GM12878 (cell line): ENCODE results near the gene INKA1. TPM values are rescaled to one million over a fixed set of nuclear protein-coding genes. Genes with fewer than 3 reads are reported as not detected.

ENCODE experiments used
- ATAC-seq: fragments of 200-7000 bp; cut with Tn5 transposase; 3 replicates; pipeline ENCODE4 v1.9.1; 2020; ENCODE audit warnings: mild to moderate bottlenecking, moderate library complexity
- BruUV-seq: library from RNA; stranded (reverse); fragments of 400-500 nt; replicated peaks from 2 replicates; lab custom pipeline; 2021; lab: Mats Ljungman, UMichigan
- CTCF ChIA-PET: fragments of 300-600 bp; sonication (Branson Sonifier 250); formaldehyde crosslinking; extraction: SDS; loops from one replicate; lab custom pipeline; 2021; ENCODE audit warnings: inconsistent platforms; lab: Yijun Ruan, JAX
- POLR2A ChIA-PET: fragments of 350-600 bp; formaldehyde crosslinking; extraction: SDS; loops from one replicate; lab custom pipeline; 2021; ENCODE audit warnings: inconsistent platforms; lab: Charles Lee
- RAD21 ChIA-PET: fragments of 300-600 bp; sonication (Branson Sonifier 250); formaldehyde crosslinking; loops from one replicate; lab custom pipeline; 2023; ENCODE audit warnings: antibody characterized with exemption; ENCODE audit not compliant: unreplicated experiment; lab: Charles Lee
- SMC1A ChIA-PET: fragments of 300-600 bp; sonication (Branson Sonifier 250); formaldehyde crosslinking; loops from one replicate; lab custom pipeline; 2023; ENCODE audit not compliant: unreplicated experiment, uncharacterized antibody; lab: Charles Lee
- DNase-seq: peaks from one replicate; pipeline ENCODE4 v3.0.0-alpha.2; 2011; ENCODE audit warnings: low read depth, low spot score
- FAIRE-seq: peaks from 3 replicates; lab custom pipeline; 2011; peaks lifted over from hg19 to GRCh38; lab: Jason Lieb, UNC
- H2AFZ ChIP-seq: 2 replicates; pipeline ENCODE4 v1.6.0; 2011; ENCODE audit warnings: low read depth, low read length, control low read depth; ENCODE audit not compliant: control insufficient read depth
- H3K27ac ChIP-seq: 2 replicates; pipeline ENCODE4 v1.5.1; 2011; ENCODE audit warnings: control low read depth; ENCODE audit not compliant: control insufficient read depth, insufficient read depth
- H3K27me3 ChIP-seq, 2 experiments: replicated peaks in 1 of 2; 2 replicates each; pipeline versions ENCODE4 v1.6.0 to v1.6.1; 2011; ENCODE audit warnings: low read length in 1 of 2; ENCODE audit not compliant: control insufficient read depth in 2 of 2, insufficient read depth in 2 of 2
- H3K36me3 ChIP-seq, 2 experiments: 2 replicates each; pipeline ENCODE4 v1.5.1; 2011; ENCODE audit warnings: low read length in 1 of 2; ENCODE audit not compliant: control insufficient read depth in 2 of 2, insufficient read depth in 2 of 2
- H3K4me1 ChIP-seq: 2 replicates; pipeline ENCODE4 v1.6.1; 2011; ENCODE audit warnings: mild to moderate bottlenecking, low read length, moderate library complexity, mixed read lengths; ENCODE audit not compliant: control insufficient read depth, insufficient read depth
- H3K4me2 ChIP-seq: 2 replicates; pipeline ENCODE4 v1.6.0; 2011; ENCODE audit warnings: control low read depth; ENCODE audit not compliant: control insufficient read depth, insufficient read depth
- H3K4me3 ChIP-seq: fragments of 200-600 bp; sonication (generic); 2 replicates; pipeline ENCODE4 v1.5.1; 2016
- H3K79me2 ChIP-seq: 2 replicates; pipeline ENCODE4 v1.6.0; 2011; ENCODE audit warnings: low read length; ENCODE audit not compliant: control insufficient read depth, insufficient read depth
- H3K9ac ChIP-seq: 2 replicates; pipeline ENCODE4 v1.8.0; 2011; ENCODE audit warnings: low read length, control low read depth, mixed read lengths; ENCODE audit not compliant: control insufficient read depth, insufficient read depth
- H3K9me3 ChIP-seq: replicated peaks from 3 replicates; pipeline ENCODE4 v1.5.1; 2011; ENCODE audit warnings: mild to moderate bottlenecking, low read length; ENCODE audit not compliant: control insufficient read depth, insufficient read depth
- H4K20me1 ChIP-seq: 2 replicates; pipeline ENCODE4 v1.6.0; 2011; ENCODE audit not compliant: control insufficient read depth, insufficient read depth
- BMI1 ChIP-seq: fragments of 450-650 bp; IDR thresholded peaks from 2 replicates; pipeline ENCODE4 v1.6.1; 2016; ENCODE audit warnings: mild to moderate bottlenecking, moderate library complexity, borderline replicate concordance
- IRF4 ChIP-seq: IDR thresholded peaks from 2 replicates; pipeline ENCODE4 v1.6.1; 2011; ENCODE audit warnings: low read depth, low read length
- NR2F1 ChIP-seq: fragments of 450-650 bp; conservative IDR thresholded peaks from 2 replicates; pipeline ENCODE4 v1.6.1; 2017; ENCODE audit warnings: mild to moderate bottlenecking
- PBX3 ChIP-seq: IDR thresholded peaks from 2 replicates; pipeline ENCODE4 v1.6.1; 2011; ENCODE audit warnings: mild to moderate bottlenecking, low read depth, low read length, moderate library complexity; ENCODE audit not compliant: insufficient replicate concordance
- SREBF2 ChIP-seq: IDR thresholded peaks from 2 replicates; pipeline ENCODE4 v1.6.1; 2012; ENCODE audit warnings: mild to moderate bottlenecking, low read length
- TAF1 ChIP-seq: IDR thresholded peaks from 2 replicates; pipeline ENCODE4 v1.6.1; 2011; ENCODE audit warnings: mild to moderate bottlenecking, low read depth, low read length, borderline replicate concordance
- WGBS: methylation state at CpG from one replicate; pipeline ENCODE4 v1.1.6; 2016; ENCODE audit warnings: low lambda C conversion rate; ENCODE audit not compliant: insufficient replicate concordance, insufficient coverage; ENCODE audit errors: missing lambda C conversion rate; 5-methylcytosine and 5-hydroxymethylcytosine counted together
- in situ Hi-C: fragments of 300-500 bp; cut with MboI; formaldehyde crosslinking; loops from 9 replicates; pipeline ENCODE4 v1.14.3; 2018; ENCODE audit warnings: mixed read lengths
- intact Hi-C: fragments of 100-400 bp; cut with micrococcal nuclease; formaldehyde crosslinking; loops from one replicate; pipeline ENCODE4 v1.14.2; 2022; ENCODE audit not compliant: unreplicated experiment
- polyA plus RNA-seq, 11 experiments: library from polyadenylated mRNA; depleted of rRNA in 4 of 11; unstranded in 6 of 11; stranded (reverse) in 5 of 11; fragments of >200 nt; fragmentation: Nextera tagmentation in 4 of 11; fragmentation: Illumina TruSeq in 1 of 11; extraction: Ambion mirVana in 4 of 11; extraction: Trizol in 1 of 11; gene quantifications; 1 replicate in 1 of 11; 2 replicates in 10 of 11; pipeline versions ENCODE4 v1.2.1 to v1.2.3, GENCODE V29; 2011 to 2016; ENCODE audit warnings: inconsistent platforms in 2 of 11, missing spikeins in 2 of 11, low read depth in 1 of 11
- total RNA-seq, 4 experiments: library from RNA; depleted of rRNA in 3 of 4; stranded (reverse); fragments of >200 nt in 3 of 4; fragmentation: Illumina TruSeq in 1 of 4; extraction: Trizol in 1 of 4; gene quantifications; 2 replicates each; pipeline versions ENCODE4 v1.2.1 to v1.2.3, GENCODE V29; 2013 to 2021

The INKA1 gene
- total and polyA plus RNA-seq, 10 of the 15 experiments (the other 5 are each of a cell fraction or from before 2014, with no cell fraction given), result 0.32 to 10.5 (median 4.9) TPM

GRCh38 chr3:49799761-49800160, 3.3 kb upstream of the INKA1 start, which contains the start of gene CDHR4 (continued):
- no peak for TF ChIP-seq IRF4
- no peak for TF ChIP-seq SREBF2
- TF ChIP-seq BMI1, result no peak
- TF ChIP-seq NR2F1, result no peak
- TF ChIP-seq TAF1, result no peak

- 31% methylated on average over 2 of the region's 2 CpGs for WGBS
- Histone ChIP-seq H3K9ac (no peak overlapping the region), H3K4me3 (no peak overlapping the region), H3K4me1 (peaks cover 23% of the 10 kb centered on the region), H3K27me3 (no peaks in the 10 kb centered on the region; a peak in 1 of 4 replicates), H3K79me2 (no peaks in the 10 kb centered on the region), H3K4me2 (no peak overlapping the region), H2AFZ (no peak overlapping the region), H3K9me3 (no peaks in the 10 kb centered on the region), H3K27ac (no peak overlapping the region), H4K20me1 (no peaks in the 10 kb centered on the region), H3K36me3 (no peaks in the 10 kb centered on the region)
- intact Hi-C loops (no loop called here), in situ Hi-C loops (loop anchor here (5.0 kb wide), 1 partner anchor 106 kb away; no protein-coding TSS in a partner anchor)
- ChIA-PET SMC1A (interaction anchor here (2.9 to 9.4 kb wide), 2 partner anchors 12 to 38 kb away, joined by 23 to 146 read pairs; partner anchors contain the start of gene UBA7), POLR2A (no interaction called here), CTCF (interaction anchor here (1.9 to 12.0 kb wide), 6 partner anchors 13 to 106 kb away, joined by 6 to 327 read pairs (median 44); partner anchors contain the start of genes MST1R and UBA7), RAD21 (interaction anchor here (8.0 kb wide), 1 partner anchor 39 kb away, joined by 182 read pairs; no protein-coding TSS in a partner anchor)
- ATAC-seq, result no peak
- FAIRE-seq, result no peak
- TF ChIP-seq PBX3, result no peak
- DNase-seq, result no peak
- no TSS peak for BruUV-seq
These were observed 1.9 kb upstream of the INKA1 start for GRCh38 chr3:49801160-49801559.
